GM21526 (cell line): ENCODE results near the gene DSCAML1.

ENCODE experiments used
- ATAC-seq: cut with Tn5 transposase; IDR thresholded peaks from one replicate; pipeline ENCODE4 v1.9.1; 2021; ENCODE audit warnings: moderate library complexity; ENCODE audit not compliant: unreplicated experiment, low FRiP score

The DSCAML1 gene

GRCh38 chr11:117462183-117462863 lies 334.7 kb downstream of the DSCAML1 start:
- ATAC-seq = no peak

DNA sequence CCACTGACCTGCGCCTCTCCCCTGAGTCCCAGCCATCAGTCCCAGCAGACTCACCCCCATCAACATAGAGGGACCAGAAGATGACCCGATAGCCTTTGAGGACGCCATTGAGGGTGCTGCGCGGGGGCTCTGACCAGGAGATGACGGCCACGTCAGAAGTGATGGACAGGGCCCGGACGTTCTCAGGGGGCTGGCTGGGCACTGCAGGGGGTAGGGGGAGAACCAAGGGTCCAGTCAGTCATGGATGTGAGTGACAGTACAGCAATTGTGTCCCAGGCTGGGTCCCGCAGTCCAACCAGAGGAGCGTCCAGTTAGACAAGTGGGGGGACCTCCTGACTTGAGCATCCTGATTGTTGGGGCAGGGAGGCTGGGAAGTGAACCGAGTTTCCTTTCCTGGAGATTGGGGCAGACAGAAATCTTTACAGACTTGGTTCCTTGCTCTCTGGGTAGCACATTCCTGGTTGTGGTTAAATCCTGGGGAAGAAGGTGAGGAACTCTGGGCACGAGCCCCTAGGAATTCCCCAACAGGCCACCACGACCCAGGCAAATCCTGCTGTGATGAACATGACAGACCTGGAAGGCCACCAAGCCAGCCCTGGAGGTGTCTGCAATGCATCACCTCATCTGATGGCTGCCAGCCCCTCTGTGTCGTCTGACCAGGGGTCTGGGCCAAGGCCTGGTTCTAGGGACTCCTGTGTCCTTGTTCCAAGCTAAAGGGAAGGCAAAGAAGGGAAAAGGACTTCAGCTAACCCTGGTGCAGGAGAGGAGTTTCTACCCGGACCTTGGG lies 335.4 kb downstream of the DSCAML1 start:
- ATAC-seq = no peak

- no peak for ATAC-seq
These were observed 337.1 kb downstream of the DSCAML1 start for GRCh38 chr11:117459979-117460300.

DNA sequence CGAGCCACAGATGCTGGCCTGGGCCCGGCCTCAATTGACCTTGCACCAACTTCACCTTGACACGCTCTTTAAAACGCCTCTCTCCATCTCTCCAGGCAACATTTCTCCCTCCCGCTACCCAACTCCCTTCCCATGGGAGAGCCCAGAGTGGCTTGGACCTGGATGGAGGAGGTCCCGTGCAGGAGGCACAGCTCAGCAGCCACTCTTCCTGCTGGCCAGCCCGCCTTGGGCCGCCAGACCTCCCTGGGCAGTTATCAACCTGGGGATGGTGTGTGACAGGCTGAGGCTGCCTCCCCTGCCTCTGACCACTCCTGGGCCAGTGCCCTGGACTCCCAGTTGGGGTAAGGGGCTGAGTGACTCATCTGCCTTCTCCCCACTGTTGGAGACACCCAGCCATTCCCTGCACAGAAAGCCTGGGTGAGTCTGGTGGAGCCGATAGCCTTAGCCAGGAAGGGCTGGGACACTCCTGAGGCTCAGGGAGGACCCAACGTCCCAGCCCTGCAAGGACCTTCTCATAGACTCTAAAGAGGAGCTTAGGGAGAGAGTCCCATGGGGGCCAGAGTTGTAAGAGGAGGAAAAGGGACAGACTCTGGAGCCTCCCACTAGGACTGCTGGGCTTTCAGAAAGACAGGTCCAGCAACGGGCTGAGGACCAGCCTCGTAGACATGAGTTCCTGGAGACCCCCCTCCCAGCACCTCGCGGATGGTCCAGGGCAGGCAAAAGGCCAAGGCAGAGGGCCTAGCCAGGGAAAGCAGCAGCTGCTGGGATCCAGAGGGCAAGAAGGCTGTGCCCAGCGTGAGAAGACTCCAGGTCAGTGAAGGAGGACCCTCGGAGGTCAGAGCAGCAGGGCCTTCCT lies 337.7 kb downstream of the DSCAML1 start:
- ATAC-seq = no peak

GRCh38 chr11:117458275-117459122 lies 338.5 kb downstream of the DSCAML1 start:
- no peak for ATAC-seq

- no peak for ATAC-seq
These were observed 339.2 kb downstream of the DSCAML1 start for GRCh38 chr11:117457835-117458234.

DNA sequence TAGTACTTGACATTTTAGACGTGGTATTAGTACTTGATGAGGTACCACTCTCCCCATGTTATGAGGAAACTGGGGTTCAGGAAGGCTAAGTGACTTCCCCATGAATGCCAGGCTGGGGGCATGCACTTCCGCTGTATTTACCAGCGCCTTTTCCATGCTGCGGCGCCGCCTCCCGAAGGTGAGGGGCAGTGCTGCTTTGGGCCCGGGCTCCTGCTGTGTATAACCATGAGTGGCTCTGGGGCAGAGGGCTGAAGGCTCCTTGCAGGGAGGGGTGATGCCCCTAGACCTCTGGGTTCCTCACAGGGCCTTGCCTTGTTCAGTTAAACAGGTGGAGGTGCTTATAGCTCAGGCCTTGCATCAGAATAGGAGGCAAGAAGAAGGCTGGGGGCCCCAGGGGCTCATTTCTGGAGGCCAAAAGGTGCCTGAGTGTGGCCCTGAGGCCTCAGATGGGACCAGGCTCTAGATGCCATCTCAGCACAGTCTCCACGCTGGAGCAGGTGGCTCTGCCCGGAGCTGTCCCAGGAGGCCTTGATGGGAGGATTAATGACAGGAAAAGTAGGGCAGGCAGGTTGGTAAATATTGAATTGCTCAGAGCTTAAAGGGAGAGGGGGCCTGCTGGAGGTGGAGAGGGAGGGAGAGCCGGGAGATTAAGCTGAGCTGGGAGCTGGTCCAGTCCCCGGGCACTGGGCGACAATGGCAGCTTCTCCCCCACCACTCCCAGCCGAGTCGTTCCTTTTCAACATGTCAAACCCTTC lies 339.8 kb downstream of the DSCAML1 start:
- no peak for ATAC-seq

GRCh38 chr11:117456721-117457029 lies 340.3 kb downstream of the DSCAML1 start:
- ATAC-seq = peak; percentile 5

- ATAC-seq = peak; percentile 64
These were observed 340.8 kb downstream of the DSCAML1 start for GRCh38 chr11:117456027-117456720.

DNA sequence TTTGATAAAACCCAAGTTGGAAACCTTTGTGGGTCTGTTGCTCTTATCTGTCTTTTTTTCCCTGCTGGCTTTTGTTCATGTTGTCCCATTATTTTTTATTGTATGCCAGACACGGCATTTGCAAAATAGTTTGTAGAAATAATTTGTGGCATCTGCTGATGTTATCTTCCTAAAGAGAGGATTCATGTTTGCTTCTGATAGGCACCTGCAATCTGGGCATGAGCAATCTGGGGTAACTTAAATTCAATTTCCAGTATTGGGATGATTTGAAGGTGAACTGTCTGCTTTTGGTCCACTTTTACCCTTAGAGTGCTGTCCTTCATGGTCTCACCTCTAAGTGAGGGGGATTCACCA lies 342.5 kb downstream of the DSCAML1 start:
- no peak for ATAC-seq

DNA sequence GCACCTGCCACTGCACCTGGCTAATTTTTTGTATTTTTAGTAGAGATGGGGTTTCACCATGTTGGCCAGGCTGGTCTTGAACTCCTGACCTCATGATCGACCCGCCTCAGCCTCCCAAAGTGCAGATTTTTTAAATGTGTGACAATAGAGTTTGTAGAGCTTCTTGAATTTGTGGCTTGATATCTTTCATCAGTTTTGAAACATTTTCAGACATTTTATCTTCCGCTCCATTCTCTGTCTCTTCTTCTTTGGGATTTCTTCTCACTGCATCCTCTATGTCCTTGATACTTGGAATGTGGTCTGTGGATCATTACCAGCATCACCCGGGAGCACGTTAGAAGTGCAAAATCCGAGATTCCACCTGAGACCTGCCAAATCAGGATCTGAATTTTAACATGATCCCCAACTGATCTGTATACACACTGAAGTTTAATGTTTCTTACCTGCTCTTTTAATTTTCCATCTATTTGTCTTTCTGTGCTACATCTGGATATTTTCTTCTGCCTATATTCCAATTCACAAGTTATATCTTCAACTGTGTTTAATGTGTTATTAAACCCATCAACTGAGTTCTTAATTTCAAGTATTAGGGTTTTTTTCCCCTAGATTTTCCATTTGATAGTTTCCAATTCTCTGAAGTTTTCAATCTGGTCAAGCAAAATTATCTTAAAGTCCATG lies 343.0 kb downstream of the DSCAML1 start:
- no peak for ATAC-seq

DNA sequence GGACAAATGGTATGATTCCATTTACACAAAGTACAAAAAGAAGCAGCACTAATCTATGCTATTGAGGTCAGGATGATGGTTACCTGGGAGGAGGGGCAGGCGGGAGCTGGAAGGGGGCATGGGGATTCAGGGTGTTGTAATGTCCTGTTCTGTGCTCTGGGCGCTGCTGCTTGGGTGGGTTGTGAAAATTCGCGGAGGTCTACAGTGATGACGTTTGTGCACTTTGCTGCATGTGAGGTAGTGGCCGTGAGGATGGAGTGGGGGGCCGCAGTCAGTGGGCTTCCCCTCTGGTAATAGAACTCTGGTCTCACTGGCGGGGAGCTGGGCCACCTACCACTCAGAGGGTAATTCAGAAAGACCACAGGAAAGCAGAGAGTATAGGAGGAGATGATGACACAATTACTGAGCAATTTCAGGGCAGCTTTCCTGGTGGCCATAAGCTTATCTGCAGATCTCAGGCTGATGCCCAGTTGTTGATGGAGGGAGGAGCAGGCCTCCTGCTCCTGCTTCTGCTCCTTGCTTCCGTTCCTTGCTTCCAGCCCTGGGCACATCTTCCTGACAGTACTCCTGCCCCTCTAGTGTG lies 347.8 kb downstream of the DSCAML1 start:
- no peak for ATAC-seq

GRCh38 chr11:117444711-117445658 lies 352.0 kb downstream of the DSCAML1 start:
- ATAC-seq = no peak

- ATAC-seq = no peak
These were observed 352.8 kb downstream of the DSCAML1 start for GRCh38 chr11:117444256-117444655.

DNA sequence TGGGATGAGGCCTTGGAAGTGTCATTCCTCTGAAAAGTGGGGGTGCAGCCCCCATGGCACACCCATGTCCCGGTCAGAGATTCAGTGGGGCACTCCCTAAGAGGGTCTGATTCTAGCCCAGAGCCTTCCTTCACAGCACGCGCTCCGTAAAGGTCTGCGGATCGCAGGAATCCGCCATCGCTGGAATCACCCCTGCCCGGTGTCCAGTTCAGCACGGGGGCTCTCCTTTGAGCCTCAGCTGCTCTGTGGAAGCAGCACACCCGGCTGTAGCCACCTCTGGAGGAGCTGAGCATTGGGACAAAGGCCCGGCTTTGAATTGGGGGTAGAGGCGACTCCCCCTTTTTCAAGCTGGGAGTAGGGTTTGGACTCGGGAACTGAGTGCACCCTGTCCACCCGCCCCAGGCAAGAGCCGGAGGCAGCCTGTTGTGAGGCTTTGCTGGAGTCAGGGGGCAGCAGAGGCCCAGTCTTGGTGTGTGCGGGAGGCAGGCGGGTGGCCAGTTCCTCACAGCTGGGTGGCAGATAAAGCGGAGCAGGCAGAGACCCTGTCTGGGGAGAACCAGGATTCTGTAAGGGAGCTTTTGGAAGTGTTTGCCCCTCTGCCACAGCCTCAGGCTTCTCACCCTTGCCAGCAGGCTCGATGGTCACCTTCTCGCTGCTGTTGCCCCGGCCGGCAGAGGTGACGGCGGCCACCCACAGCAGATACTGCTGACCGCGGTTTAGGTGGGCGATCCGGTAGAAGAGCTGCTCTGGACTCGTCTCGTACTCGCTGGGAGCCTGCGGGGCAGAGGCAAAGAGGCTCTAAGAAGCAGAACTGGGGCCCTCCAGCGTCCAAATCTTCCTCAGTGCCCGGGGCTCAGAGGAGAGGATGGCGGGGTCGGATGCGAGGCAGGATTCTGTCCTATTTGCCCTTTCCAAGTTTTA lies 353.5 kb downstream of the DSCAML1 start:
- no peak for ATAC-seq

DNA sequence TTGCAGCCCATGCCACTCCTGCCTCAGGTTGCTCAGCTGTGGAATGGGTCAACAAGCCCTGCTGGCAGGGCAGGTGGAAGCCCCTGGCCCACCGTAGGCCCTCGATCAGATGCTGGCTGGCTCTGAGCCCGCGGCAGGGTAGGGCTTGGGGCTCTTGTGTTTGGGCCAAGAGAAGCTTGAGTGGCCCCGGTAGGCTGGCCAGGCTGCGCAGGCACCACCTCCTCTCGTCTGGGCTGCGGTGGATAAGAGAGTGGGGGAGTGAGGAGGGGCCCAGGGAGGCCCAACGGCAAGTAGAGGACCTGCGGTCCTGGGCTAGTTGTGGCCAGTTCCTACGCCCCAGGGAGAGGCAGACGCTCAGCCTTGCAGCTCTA lies 354.2 kb downstream of the DSCAML1 start:
- ATAC-seq = no peak
